Activated CD8-positive, alpha-beta memory T cell treated with anti-CD3 and anti-CD28 coated beads for 24 hours (primary cell): ENCODE measurements around the gene ESR1.
"Not testable (repeated sequence)": the region's sequence is repeated elsewhere in the genome, so short reads cannot be mapped to it uniquely, and the experiment has no call there.

ENCODE experiments used
- DNase-seq: peaks from one replicate; pipeline ENCODE4 v3.0.0-alpha.2; 2020

Gene ESR1

GRCh38 chr6:151899796-151900195, 92.3 kb downstream of the ESR1 start:
- DNase-seq, result not testable (repeated sequence)

GRCh38 chr6:151900256-151900655, 92.8 kb downstream of the ESR1 start:
- DNase-seq, result no peak

- no peak for DNase-seq
Observed at GRCh38 chr6:151901009-151901411, 93.5 kb downstream of the ESR1 start.

- DNase-seq, result no peak
Observed at GRCh38 chr6:151904631-151905030, 97.1 kb downstream of the ESR1 start.

GRCh38 chr6:151905072-151905471, 97.6 kb downstream of the ESR1 start:
- no peak for DNase-seq

- no peak for DNase-seq
Observed at GRCh38 chr6:151905854-151906253, 98.4 kb downstream of the ESR1 start.

GRCh38 chr6:151911401-151911800, 103.9 kb downstream of the ESR1 start:
- DNase-seq, result no peak

- no peak for DNase-seq
Observed at GRCh38 chr6:151914484-151914883, 107.0 kb downstream of the ESR1 start.

GRCh38 chr6:151916075-151916474, 108.6 kb downstream of the ESR1 start:
- DNase-seq, result no peak

GRCh38 chr6:151916680-151917164, 109.2 kb downstream of the ESR1 start:
- DNase-seq, result no peak

- DNase-seq, result no peak
Observed at GRCh38 chr6:151917531-151918329, 110.2 kb downstream of the ESR1 start.

GRCh38 chr6:151940307-151940706, 132.8 kb downstream of the ESR1 start:
- DNase-seq, result no peak

- no peak for DNase-seq
Observed at GRCh38 chr6:151948002-151948743, 140.7 kb downstream of the ESR1 start.

- DNase-seq, result no peak
Observed at GRCh38 chr6:151958332-151958731, 150.8 kb downstream of the ESR1 start.

- no peak for DNase-seq
Observed at GRCh38 chr6:151959086-151959485, 151.6 kb downstream of the ESR1 start.

GRCh38 chr6:151961809-151962208, 154.3 kb downstream of the ESR1 start:
- DNase-seq, result no peak

GRCh38 chr6:151962246-151962846, 154.9 kb downstream of the ESR1 start:
- no peak for DNase-seq

GRCh38 chr6:151963001-151963400, 155.5 kb downstream of the ESR1 start:
- no peak for DNase-seq

- DNase-seq, result not testable (repeated sequence)
Observed at GRCh38 chr6:151964412-151964811, 156.9 kb downstream of the ESR1 start.

- no peak for DNase-seq
Observed at GRCh38 chr6:151974061-151974617, 166.7 kb downstream of the ESR1 start.

- no peak for DNase-seq
Observed at GRCh38 chr6:151975795-151976194, 168.3 kb downstream of the ESR1 start.

GRCh38 chr6:151988199-151988598, 180.7 kb downstream of the ESR1 start:
- not testable (repeated sequence) for DNase-seq

- no peak for DNase-seq
Observed at GRCh38 chr6:151992091-151992490, 184.6 kb downstream of the ESR1 start.
